Inflammatory macrophage treated with lipopolysaccharide for 1 hour (primary cell): Measurements from ENCODE around the gene AGER.
A peak's percentile ranks its signal among the peaks of the same experiment; 100 is the strongest.

Experiments used
- DNase-seq, 2 donors: peaks; one replicate each; pipeline ENCODE4 v3.0.0-alpha.2; 2020 to 2022

AGER gene

GRCh38 chr6:32185681-32186131 lies 1.7 kb upstream of the AGER start:
- peak; percentile 66 to 79 for DNase-seq

GRCh38 chr6:32183483-32184083 lies 470 bp downstream of the AGER start:
- DNase-seq = no peak

GRCh38 chr6:32183030-32183429 lies 1.0 kb downstream of the AGER start:
- DNase-seq = no peak

- no peak for DNase-seq
Observed at GRCh38 chr6:32182555-32182981, 1.5 kb downstream of the AGER start.

GRCh38 chr6:32181915-32182529 lies 2.0 kb downstream of the AGER start:
- DNase-seq = no peak

- DNase-seq = no peak
Observed at GRCh38 chr6:32181148-32181702, 2.8 kb downstream of the AGER start.

GRCh38 chr6:32179766-32180405 lies 4.2 kb downstream of the AGER start:
- DNase-seq = no peak

GRCh38 chr6:32178547-32179440 lies 5.3 kb downstream of the AGER start:
- DNase-seq = no peak

- DNase-seq = peak; percentile 99 to 100
Observed at GRCh38 chr6:32177788-32178546, 6.1 kb downstream of the AGER start, which contains the start of gene RNF5. Gene RNF5 (plus strand): TSS chr6:32178405. CDS start chr6:32178512, 107 bp downstream.

GRCh38 chr6:32177183-32177787 lies 6.8 kb downstream of the AGER start:
- no peak for DNase-seq

- no peak for DNase-seq
Observed at GRCh38 chr6:32176476-32177182, 7.4 kb downstream of the AGER start.

GRCh38 chr6:32175711-32176475 lies 8.2 kb downstream of the AGER start, which contains the start of gene AGPAT1:
Gene AGPAT1 (minus strand): TSS chr6:32176084. CDS start chr6:32171496, 4,588 bp downstream.
- peak; percentile 89 to 99 for DNase-seq

- no peak for DNase-seq
Observed at GRCh38 chr6:32175322-32175710, 8.7 kb downstream of the AGER start.

- DNase-seq = no peak
Observed at GRCh38 chr6:32174416-32174815, 9.6 kb downstream of the AGER start.

- no peak for DNase-seq
Observed at GRCh38 chr6:32173051-32173727, 10.9 kb downstream of the AGER start.

GRCh38 chr6:32171234-32171633 lies 12.8 kb downstream of the AGER start:
- DNase-seq = no peak

- DNase-seq = no peak
Observed at GRCh38 chr6:32170294-32170693, 13.8 kb downstream of the AGER start.

- DNase-seq = no peak
Observed at GRCh38 chr6:32168807-32169591, 15.1 kb downstream of the AGER start.

- DNase-seq = no peak
Observed at GRCh38 chr6:32168350-32168749, 15.7 kb downstream of the AGER start.
